Tongue (tissue), 2 donors: ENCODE data around the gene DNASE2B. TPM values are rescaled to one million over a fixed set of nuclear protein-coding genes. Genes with fewer than 3 reads are reported as not detected.
"Not testable (repeated sequence)": the region's sequence is repeated elsewhere in the genome, so short reads cannot be mapped to it uniquely, and the experiment has no call there.

Experiments used
- DNase-seq: peaks from one replicate; pipeline ENCODE4 v3.0.0-alpha.2; 2015
- total RNA-seq: library from RNA; depleted of rRNA; stranded (reverse); fragments of >200 nt; gene quantifications from one replicate; pipeline ENCODE4 v1.2.3, GENCODE V29; 2014

Gene DNASE2B
- total RNA-seq, 1 donor from 2014 or later = 2.1 TPM

- DNase-seq = no peak
Observed at GRCh38 chr1:84412316-84412942, 14.1 kb downstream of the DNASE2B start.

GRCh38 chr1:84415396-84415795 lies 17.1 kb downstream of the DNASE2B start:
- DNase-seq = no peak

- DNase-seq = no peak
Observed at GRCh38 chr1:84422909-84423308, 24.6 kb downstream of the DNASE2B start.

- no peak for DNase-seq
Observed at GRCh38 chr1:84424513-84425149, 26.3 kb downstream of the DNASE2B start.

- no peak for DNase-seq
Observed at GRCh38 chr1:84425150-84425896, 27.0 kb downstream of the DNASE2B start.

GRCh38 chr1:84426376-84426775 lies 28.1 kb downstream of the DNASE2B start:
- DNase-seq = no peak

- no peak for DNase-seq
Observed at GRCh38 chr1:84427250-84428188, 29.2 kb downstream of the DNASE2B start.

GRCh38 chr1:84428235-84428634 lies 30.0 kb downstream of the DNASE2B start:
- no peak for DNase-seq

- DNase-seq = no peak
Observed at GRCh38 chr1:84429231-84429630, 30.9 kb downstream of the DNASE2B start.

GRCh38 chr1:84430546-84430945 lies 32.3 kb downstream of the DNASE2B start:
- no peak for DNase-seq

GRCh38 chr1:84433258-84434080 lies 35.2 kb downstream of the DNASE2B start:
- peak; percentile 88 for DNase-seq

GRCh38 chr1:84434081-84434769 lies 35.9 kb downstream of the DNASE2B start:
- DNase-seq = no peak

- no peak for DNase-seq
Observed at GRCh38 chr1:84434801-84435549, 36.7 kb downstream of the DNASE2B start.

- no peak for DNase-seq
Observed at GRCh38 chr1:84436876-84437655, 38.8 kb downstream of the DNASE2B start.

- peak; percentile 60 for DNase-seq
Observed at GRCh38 chr1:84442256-84442655, 44.0 kb downstream of the DNASE2B start.

GRCh38 chr1:84442747-84443646 lies 44.7 kb downstream of the DNASE2B start:
- not testable (repeated sequence) for DNase-seq

GRCh38 chr1:84448704-84449103 lies 50.4 kb downstream of the DNASE2B start:
- not testable (repeated sequence) for DNase-seq

- no peak for DNase-seq
Observed at GRCh38 chr1:84450910-84451309, 52.6 kb downstream of the DNASE2B start.
